ENCODE results near the gene CACNA2D3. TPM values are rescaled to one million over a fixed set of nuclear protein-coding genes. Genes with fewer than 3 reads are reported as not detected.

The CACNA2D3 gene
- total RNA-seq, 1 donor from 2014 or later, result not detected

- H3F3A ChIP-seq (ENCODE audit: low read depth), result no peaks in the 10 kb centered on the region
- DNase-seq (ENCODE audit: low spot score), result no peak
- H3K27me3 ChIP-seq, result no peaks in the 10 kb centered on the region
- no peaks in the 10 kb centered on the region for H3K4me1 Mint-ChIP-seq
- H3K4me1 ChIP-seq, result no peaks in the 10 kb centered on the region
- H4K20me1 ChIP-seq (ENCODE audit: low read depth), result no peaks in the 10 kb centered on the region
- no peak overlapping the region for H3K9ac ChIP-seq
- H2AFZ ChIP-seq (replicated peaks), result no peak overlapping the region
- no peaks in the 10 kb centered on the region for H3K9me3 Mint-ChIP-seq
- no peaks in the 10 kb centered on the region for H3K36me3 ChIP-seq
- no peaks in the 10 kb centered on the region for H3K36me3 Mint-ChIP-seq
- no peak overlapping the region for H3K4me2 ChIP-seq
- H3K9me3 ChIP-seq (ENCODE audit: low read depth), result no peaks in the 10 kb centered on the region
- no peak overlapping the region for H3K4me3 Mint-ChIP-seq
- peaks cover 2% of the 10 kb centered on the region for H3K27me3 Mint-ChIP-seq (ENCODE audit: insufficient read depth, low read depth)
- H3K27ac Mint-ChIP-seq, result no peak overlapping the region
- H3K79me2 ChIP-seq (ENCODE audit: low read depth), result no peaks in the 10 kb centered on the region
- TF ChIP-seq EZH2 (IDR thresholded peaks at IDR 0.05) (no peak), CTCF (IDR thresholded peaks at IDR 0.05) (no peak), EZH2phosphoT487 (IDR thresholded peaks at IDR 0.05) (no peak)
- H3K4me3 ChIP-seq, result no peak overlapping the region
- no peak overlapping the region for H3K27ac ChIP-seq
Measured at GRCh38 chr3:54176106-54176505, 53.8 kb downstream of the CACNA2D3 start.

- H3K4me2 ChIP-seq, result no peak overlapping the region
- H3K27ac Mint-ChIP-seq, result no peak overlapping the region
Measured at GRCh38 chr3:54177816-54178215, 55.5 kb downstream of the CACNA2D3 start.

GRCh38 chr3:54178376-54178775, 56.0 kb downstream of the CACNA2D3 start:
- no peaks in the 10 kb centered on the region for H3K36me3 Mint-ChIP-seq
- peaks cover 2% of the 10 kb centered on the region for H3K27me3 Mint-ChIP-seq (ENCODE audit: insufficient read depth, low read depth)
- H2AFZ ChIP-seq (replicated peaks), result no peak overlapping the region
- H3K9ac ChIP-seq, result no peak overlapping the region
- no peak overlapping the region for H3K27ac Mint-ChIP-seq
- no peak overlapping the region for H3K4me3 Mint-ChIP-seq
- H3K4me1 ChIP-seq, result no peaks in the 10 kb centered on the region
- H3K36me3 ChIP-seq, result no peaks in the 10 kb centered on the region
- no peaks in the 10 kb centered on the region for H3K9me3 Mint-ChIP-seq
- H3K4me2 ChIP-seq, result no peak overlapping the region
- DNase-seq (ENCODE audit: low spot score), result no peak
- no peaks in the 10 kb centered on the region for H4K20me1 ChIP-seq (ENCODE audit: low read depth)
- no peaks in the 10 kb centered on the region for H3K9me3 ChIP-seq (ENCODE audit: low read depth)
- no peaks in the 10 kb centered on the region for H3F3A ChIP-seq (ENCODE audit: low read depth)
- H3K4me3 ChIP-seq, result no peak overlapping the region
- no peak for TF ChIP-seq EZH2phosphoT487 (IDR thresholded peaks at IDR 0.05)
- TF ChIP-seq CTCF (IDR thresholded peaks at IDR 0.05), result no peak
- no peak for TF ChIP-seq EZH2 (IDR thresholded peaks at IDR 0.05)
- no peaks in the 10 kb centered on the region for H3K4me1 Mint-ChIP-seq
- no peak overlapping the region for H3K27ac ChIP-seq
- H3K79me2 ChIP-seq (ENCODE audit: low read depth), result no peaks in the 10 kb centered on the region
- H3K27me3 ChIP-seq, result no peaks in the 10 kb centered on the region

More at GRCh38 chr3:54177816-54178215, 55.5 kb downstream of the CACNA2D3 start:
- H3K9ac ChIP-seq, result no peak overlapping the region
- no peak overlapping the region for H3K27ac ChIP-seq
- H3K4me3 ChIP-seq, result no peak overlapping the region
- no peaks in the 10 kb centered on the region for H3K4me1 ChIP-seq
- Mint-ChIP-seq H3K27me3 (ENCODE audit: insufficient read depth, low read depth) (peaks cover 2% of the 10 kb centered on the region), H3K4me1 (no peaks in the 10 kb centered on the region), H3K9me3 (no peaks in the 10 kb centered on the region), H3K4me3 (no peak overlapping the region), H3K36me3 (no peaks in the 10 kb centered on the region)
- H3K79me2 ChIP-seq (ENCODE audit: low read depth), result no peaks in the 10 kb centered on the region
- no peaks in the 10 kb centered on the region for H3K27me3 ChIP-seq
- H4K20me1 ChIP-seq (ENCODE audit: low read depth), result no peaks in the 10 kb centered on the region
- no peaks in the 10 kb centered on the region for H3K9me3 ChIP-seq (ENCODE audit: low read depth)
- no peaks in the 10 kb centered on the region for H3F3A ChIP-seq (ENCODE audit: low read depth)
- H2AFZ ChIP-seq (replicated peaks), result no peak overlapping the region
- H3K36me3 ChIP-seq, result no peaks in the 10 kb centered on the region
- DNase-seq (ENCODE audit: low spot score), result no peak
- TF ChIP-seq CTCF (IDR thresholded peaks at IDR 0.05) (no peak), EZH2phosphoT487 (IDR thresholded peaks at IDR 0.05) (no peak), EZH2 (IDR thresholded peaks at IDR 0.05) (no peak)
